HG02623 (cell line): ENCODE results near the gene CLDN19.
"Not testable (repeated sequence)": the region's sequence is repeated elsewhere in the genome, so short reads cannot be mapped to it uniquely, and the experiment has no call there.

Source experiments
- ATAC-seq: cut with Tn5 transposase; IDR thresholded peaks from one replicate; pipeline ENCODE4 v1.9.1; 2021; ENCODE audit warnings: moderate library complexity; ENCODE audit not compliant: unreplicated experiment

The CLDN19 gene

DNA sequence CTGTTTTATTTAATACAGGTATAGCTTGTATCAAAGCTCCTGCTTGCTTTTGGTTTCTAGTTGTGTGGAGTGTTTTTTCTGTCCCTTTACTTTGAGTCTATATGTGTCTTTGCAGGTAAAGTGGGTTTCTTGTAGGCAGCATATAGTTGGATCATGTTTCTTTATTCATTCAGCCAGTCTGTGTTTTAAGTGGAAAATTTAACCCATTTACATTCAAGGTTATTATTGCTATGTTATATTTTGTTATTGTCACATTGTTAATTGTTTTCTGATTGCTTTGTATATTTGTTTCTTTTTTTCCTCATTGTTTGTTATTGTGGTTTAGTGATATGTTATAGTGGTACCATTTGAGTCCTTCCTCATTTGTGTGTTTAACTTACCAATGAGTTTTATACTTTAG is 26.7 kb downstream of the CLDN19 start:
- ATAC-seq: no peak

DNA sequence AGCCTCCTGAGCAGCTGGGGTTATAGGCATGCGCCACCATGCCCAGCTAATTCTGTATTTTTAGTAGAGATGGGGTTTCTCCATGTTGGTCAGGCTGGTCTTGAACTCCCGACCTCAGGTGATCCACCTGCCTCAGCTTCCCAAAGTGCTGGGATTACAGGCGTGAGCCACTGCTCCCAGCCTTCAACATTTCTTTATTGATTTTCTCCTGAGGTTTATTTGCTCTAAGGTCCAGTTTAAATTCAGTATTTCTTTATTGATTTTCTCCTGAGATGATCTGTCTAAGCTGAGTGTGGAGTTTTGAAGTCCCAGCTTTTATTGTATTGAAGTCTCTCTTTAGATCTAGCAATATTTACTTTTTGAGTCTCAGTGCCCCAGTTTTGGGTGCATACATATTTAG is 27.2 kb downstream of the CLDN19 start:
- ATAC-seq: not testable (repeated sequence)

DNA sequence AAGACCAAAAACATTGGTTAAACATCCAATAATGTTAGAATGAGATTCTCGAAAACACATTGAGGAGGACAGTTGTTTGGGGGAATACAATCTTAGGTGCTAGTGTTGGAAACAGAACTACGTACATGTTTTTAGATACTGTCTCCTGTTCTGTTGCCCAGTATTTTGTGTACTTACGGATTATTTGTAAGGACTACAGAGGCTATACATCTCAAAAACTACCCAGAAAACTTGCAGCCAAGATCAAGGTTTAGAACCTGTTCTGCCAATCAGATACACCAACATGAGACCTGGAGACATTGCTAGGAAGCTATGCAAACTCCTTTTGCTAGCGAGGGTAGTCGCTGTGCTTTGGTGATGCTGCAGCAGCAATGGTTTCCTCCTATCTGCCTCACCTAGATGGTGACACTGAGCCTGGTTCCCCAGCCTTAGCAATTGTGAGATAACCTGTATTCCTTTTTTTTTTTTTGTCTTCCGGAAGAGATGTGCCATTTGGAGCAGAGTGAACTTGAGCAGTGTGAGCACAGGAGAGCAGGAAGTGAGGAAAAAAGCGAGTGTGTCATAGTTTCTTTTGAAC is 36.1 kb downstream of the CLDN19 start:
- no peak for ATAC-seq

DNA sequence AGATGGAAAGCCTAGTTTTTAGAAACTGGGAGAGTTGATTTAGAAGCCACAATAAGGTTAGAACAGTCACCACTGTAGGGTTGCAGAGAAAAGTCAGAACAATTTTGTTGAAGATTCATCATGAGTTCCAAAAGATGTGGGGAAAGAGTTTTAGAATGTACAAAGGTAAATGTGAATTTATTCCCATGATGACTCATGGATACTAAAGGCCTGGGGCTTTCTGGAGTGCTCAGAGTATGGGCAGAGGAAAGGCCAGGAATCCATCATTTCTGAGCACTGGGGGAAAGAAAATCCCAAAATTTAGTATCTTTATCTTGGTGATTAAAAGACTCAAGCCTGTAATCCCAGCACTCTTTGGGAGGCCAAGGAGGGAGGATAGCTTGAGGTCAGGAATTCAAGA is 40.0 kb downstream of the CLDN19 start:
- ATAC-seq: no peak

DNA sequence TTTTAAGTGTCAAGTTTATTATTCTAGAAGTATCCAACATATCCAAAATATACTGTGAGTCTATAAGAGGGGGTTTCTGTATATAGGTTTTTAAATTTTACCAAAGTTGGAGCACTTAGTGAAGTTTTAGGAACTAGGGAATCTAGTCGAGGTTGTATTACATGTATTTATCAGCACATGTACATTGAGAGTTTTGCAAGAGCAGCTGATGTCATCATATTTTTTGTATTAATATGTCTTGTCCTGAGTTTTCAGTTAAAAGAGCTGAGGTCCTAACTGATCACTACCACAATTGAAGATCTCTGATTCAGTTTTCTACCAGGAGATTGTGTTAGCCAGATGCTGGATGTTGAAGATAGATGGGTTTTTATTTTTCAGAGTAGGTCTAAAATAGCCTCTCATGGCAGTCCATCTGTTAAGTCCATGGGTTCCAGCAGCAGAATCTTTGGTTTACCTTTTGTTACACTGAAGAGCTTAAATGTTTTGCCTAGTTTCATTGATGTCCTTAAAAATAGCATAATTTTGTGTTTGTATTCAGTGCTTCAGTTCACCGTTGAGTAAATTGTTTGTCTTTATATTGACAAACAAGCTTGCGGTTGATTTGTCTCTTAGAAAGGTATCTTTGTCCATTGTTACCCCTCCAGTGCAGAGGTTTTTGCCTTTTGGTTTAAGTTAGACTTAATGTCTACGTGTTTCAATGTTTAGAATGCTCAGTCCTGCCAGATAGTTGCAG is 41.8 kb downstream of the CLDN19 start:
- ATAC-seq: no peak

DNA sequence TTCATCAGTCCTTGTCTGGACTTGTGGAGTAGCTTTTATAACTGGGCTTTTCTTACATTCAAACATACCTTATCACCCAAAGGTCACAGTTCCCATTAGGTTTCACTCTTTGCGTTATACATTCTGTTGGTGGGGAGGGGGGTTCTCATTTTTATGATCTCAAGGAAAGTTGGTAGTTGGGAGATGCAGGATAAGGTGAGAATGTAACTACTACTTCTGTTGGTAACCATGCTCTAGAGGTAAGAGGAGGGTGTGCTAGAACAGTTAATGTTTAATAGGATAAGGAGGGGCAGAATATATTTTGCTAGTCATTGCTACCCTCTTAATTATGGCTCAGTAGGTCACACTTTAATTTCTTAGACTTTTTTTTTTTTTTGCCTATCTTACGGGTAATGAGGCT is 47.1 kb downstream of the CLDN19 start:
- ATAC-seq: no peak

DNA sequence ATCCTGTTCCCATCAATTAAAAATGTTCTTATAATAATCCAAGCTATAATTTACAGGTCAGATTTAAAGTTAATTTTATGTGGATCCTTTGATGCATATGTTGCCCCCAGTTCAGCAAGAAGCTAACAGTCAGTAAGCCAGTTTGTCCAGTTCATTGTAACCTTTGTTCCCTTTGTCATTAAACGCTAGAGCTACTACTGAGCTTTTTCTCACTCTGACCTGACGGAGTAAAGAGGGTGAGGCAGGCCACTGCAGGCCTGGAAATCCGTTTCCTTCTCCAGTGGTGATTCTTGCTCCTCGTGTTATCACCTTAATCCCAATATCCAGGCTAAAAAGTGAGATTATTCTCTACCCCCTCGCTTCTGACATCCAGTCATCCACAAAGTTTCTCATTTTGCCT is 47.6 kb downstream of the CLDN19 start:
- no peak for ATAC-seq

DNA sequence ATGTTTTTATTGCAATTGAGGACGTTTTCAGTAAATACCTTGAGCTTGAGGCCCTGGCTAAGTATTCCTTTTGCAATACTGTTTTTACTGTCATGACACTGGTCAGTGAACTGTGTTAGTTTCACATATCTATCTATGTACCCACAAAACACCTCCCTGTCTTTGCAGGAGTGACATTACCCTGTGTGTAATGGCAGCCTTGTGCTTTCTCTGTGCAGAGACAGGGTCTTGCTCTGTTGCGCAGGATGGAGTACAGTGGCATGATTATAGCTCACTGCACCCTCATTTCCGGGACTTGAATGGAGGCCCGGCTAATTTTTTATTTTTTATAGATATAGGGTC is 48.9 kb downstream of the CLDN19 start:
- ATAC-seq: no peak

DNA sequence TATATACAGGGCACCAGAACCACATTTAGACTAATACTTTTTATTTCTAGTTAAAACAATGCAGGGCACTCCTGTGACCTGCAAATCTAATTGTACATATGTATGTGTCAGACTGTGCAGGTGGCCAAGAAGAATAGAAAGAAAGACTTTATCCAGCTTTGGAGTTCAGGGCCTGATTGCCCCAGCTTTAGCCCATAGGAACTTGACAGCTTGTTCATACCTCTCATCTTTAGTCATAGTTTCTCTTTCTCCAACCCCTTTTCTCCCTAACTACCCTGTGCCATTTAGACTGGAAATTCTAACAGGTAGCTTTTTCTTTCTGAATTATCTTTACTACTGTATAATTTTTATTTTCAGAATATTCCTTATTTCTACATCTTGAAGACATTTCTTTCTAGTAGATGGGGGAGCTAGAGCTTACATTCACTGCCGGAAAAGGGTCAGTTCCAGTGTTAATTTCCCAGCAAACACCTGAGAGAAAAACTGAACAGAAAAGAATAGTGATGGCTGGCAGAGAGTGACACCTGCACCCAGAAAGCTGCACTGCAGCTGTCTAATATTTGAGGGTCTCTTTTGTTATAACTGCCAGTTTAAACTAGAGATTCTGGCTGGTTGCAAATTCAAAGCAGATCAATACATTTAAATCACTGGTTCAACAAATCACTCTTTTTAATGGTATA is 49.4 kb downstream of the CLDN19 start:
- no peak for ATAC-seq

DNA sequence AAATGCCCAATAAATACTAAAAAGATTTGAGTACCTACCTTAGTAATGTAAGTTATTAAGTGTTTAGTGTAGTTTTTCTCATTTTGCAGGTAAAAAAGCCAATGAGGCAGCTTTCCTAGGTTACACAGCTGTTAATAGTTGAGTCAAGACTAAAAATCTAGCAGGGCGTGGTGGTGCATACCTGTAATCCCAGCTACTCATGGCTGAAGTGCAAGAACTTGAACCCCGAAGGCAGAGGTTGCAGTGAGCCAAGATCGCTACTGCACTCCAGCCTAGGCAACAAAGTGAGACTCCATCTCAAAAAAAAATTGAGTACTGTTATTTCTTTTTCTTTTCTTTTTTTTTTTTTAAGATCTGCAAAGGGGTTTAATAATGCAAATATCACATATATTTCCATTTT is 50.1 kb downstream of the CLDN19 start:
- no peak for ATAC-seq

DNA sequence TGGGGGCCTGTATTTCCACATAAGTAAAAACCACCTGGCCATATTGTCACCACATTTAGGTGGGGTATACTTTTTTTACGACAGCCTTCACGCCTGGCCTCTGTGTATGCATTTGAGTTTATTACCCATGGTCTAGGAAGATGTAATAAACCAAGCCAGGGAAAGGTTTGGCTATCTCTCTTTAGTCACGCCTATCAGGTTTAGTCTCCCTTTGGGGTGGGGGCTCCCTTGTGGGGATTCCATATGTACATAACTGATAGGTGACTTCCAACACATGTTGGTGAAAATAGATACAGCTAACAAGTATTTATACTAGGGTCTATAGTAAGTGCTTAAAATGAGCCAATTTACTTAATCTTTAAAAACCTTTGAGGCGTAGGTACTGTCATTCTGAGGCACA is 53.6 kb downstream of the CLDN19 start:
- ATAC-seq: no peak

DNA sequence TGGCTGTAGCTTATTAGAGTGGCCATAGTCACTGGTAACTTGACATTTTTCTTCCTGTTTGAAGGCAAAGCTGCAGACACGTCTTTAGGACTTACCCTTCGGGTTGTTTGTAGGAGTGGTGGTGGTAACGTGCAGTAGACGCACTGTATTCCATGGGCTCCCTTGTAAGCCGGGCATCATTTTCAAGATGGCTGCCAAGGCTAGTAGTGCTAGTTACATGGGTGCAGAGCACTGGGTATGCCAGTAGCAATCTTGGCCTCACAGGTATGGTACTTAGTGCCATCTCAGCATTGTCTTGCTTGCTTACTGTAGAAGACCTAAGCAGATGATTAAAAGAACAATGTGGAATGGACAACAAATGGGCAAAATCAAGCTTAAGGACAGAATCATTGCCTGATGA is 55.9 kb downstream of the CLDN19 start:
- ATAC-seq: no peak
